A673 (cell line): Measurements from ENCODE around the gene CMTM6. TPM values are rescaled to one million over a fixed set of nuclear protein-coding genes. Genes with fewer than 3 reads are reported as not detected.
"Not testable (repeated sequence)": the region's sequence is repeated elsewhere in the genome, so short reads cannot be mapped to it uniquely, and the experiment has no call there.

Source experiments
- BruUV-seq: library from RNA; stranded (reverse); fragments of 400-500 nt; replicated peaks from 2 replicates; lab custom pipeline; 2021; lab: Mats Ljungman, UMichigan
- CTCF ChIA-PET: fragments of 300-600 bp; sonication (Branson Sonifier 250); formaldehyde crosslinking; loops from one replicate; lab custom pipeline; 2022; ENCODE audit warnings: antibody characterized with exemption; lab: Charles Lee
- POLR2A ChIA-PET: fragments of 300-600 bp; sonication (Branson Sonifier 250); formaldehyde crosslinking; loops from one replicate; lab custom pipeline; 2022; ENCODE audit warnings: antibody characterized with exemption; ENCODE audit not compliant: low non-redundant PET; lab: Charles Lee
- DNase-seq: peaks from one replicate; pipeline ENCODE4 v3.0.0-alpha.2; 2015; ENCODE audit warnings: low spot score
- H3K27ac ChIP-seq: fragments of 200-600 bp; sonication (generic); 2 replicates; pipeline ENCODE4 v1.5.1; 2016; ENCODE audit warnings: mixed run types, low read depth, mild to moderate bottlenecking, mixed read lengths, antibody characterized with exemption, low read length; ENCODE audit not compliant: poor library complexity, severe bottlenecking
- H3K27me3 ChIP-seq: fragments of 200-600 bp; sonication (generic); replicated peaks from 2 replicates; pipeline ENCODE4 v1.6.1; 2017; ENCODE audit warnings: mixed run types, low read depth, mild to moderate bottlenecking, mixed read lengths, antibody characterized with exemption, low read length; ENCODE audit not compliant: insufficient read depth, poor library complexity
- H3K36me3 ChIP-seq: fragments of 200-600 bp; sonication (generic); 2 replicates; pipeline ENCODE4 v1.6.1; 2016; ENCODE audit warnings: mixed run types, mild to moderate bottlenecking, mixed read lengths, antibody characterized with exemption, low read length; ENCODE audit not compliant: insufficient read depth, poor library complexity, severe bottlenecking
- H3K4me1 ChIP-seq: fragments of 200-600 bp; sonication (generic); 2 replicates; pipeline ENCODE4 v1.6.1; 2017; ENCODE audit warnings: mixed run types, mild to moderate bottlenecking, mixed read lengths, antibody characterized with exemption, low read length; ENCODE audit not compliant: insufficient read depth, poor library complexity, severe bottlenecking
- H3K4me3 ChIP-seq: fragments of 200-600 bp; sonication (generic); 2 replicates; pipeline ENCODE4 v1.5.1; 2016; ENCODE audit warnings: low read depth, mixed run types, mild to moderate bottlenecking, mixed read lengths, low read length; ENCODE audit not compliant: poor library complexity, severe bottlenecking
- H3K9me3 ChIP-seq: fragments of 200-600 bp; sonication (generic); 2 replicates; pipeline ENCODE4 v1.6.1; 2016; ENCODE audit warnings: mixed run types, low read depth, mild to moderate bottlenecking, mixed read lengths, antibody characterized with exemption, low read length; ENCODE audit not compliant: poor library complexity, severe bottlenecking
- CTCF ChIP-seq: fragments of 300-800, 200-600 bp; sonication (generic); conservative IDR thresholded peaks from 2 replicates; pipeline ENCODE4 v1.5.1; 2017; ENCODE audit warnings: low read depth, mild to moderate bottlenecking, antibody characterized with exemption, low read length, moderate library complexity, mixed read lengths
- EZH2 ChIP-seq: fragments of 200-600 bp; sonication (generic); IDR thresholded peaks from 2 replicates; pipeline ENCODE4 v1.6.1; 2017; ENCODE audit warnings: borderline replicate concordance, low read depth, mild to moderate bottlenecking, mixed read lengths, antibody characterized with exemption, low read length; ENCODE audit not compliant: poor library complexity, severe bottlenecking
- intact Hi-C: fragments of 100-400 bp; cut with micrococcal nuclease; formaldehyde crosslinking; loops from one replicate; pipeline ENCODE4 v1.10.0; 2022; ENCODE audit not compliant: unreplicated experiment
- total RNA-seq: library from RNA; stranded (reverse); gene quantifications from 2 replicates; pipeline ENCODE4 v1.2.3, GENCODE V29; 2021

Gene CMTM6
- total RNA-seq, 1 experiment from 2014 or later = 32.3 TPM

GRCh38 chr3:32531010-32531647 is 28.5 kb upstream of the CMTM6 start:
- Histone ChIP-seq H3K36me3 (peaks cover 34% of the 10 kb centered on the region), H3K4me3 (no peak overlapping the region), H3K27me3 (no peaks in the 10 kb centered on the region), H3K9me3 (no peaks in the 10 kb centered on the region), H3K27ac (no peak overlapping the region), H3K4me1 (no peaks in the 10 kb centered on the region)
- DNase-seq = no peak
- ChIA-PET CTCF (no interaction called here), POLR2A (no interaction called here)
- intact Hi-C loops = no loop called here
- no peak for TF ChIP-seq CTCF
- TF ChIP-seq EZH2 = no peak
- BruUV-seq = no TSS peak

- Histone ChIP-seq H3K4me1 (no peaks in the 10 kb centered on the region), H3K36me3 (peaks cover 52% of the 10 kb centered on the region), H3K9me3 (no peaks in the 10 kb centered on the region), H3K27me3 (no peaks in the 10 kb centered on the region), H3K4me3 (no peak overlapping the region), H3K27ac (no peak overlapping the region)
- POLR2A ChIA-PET = no interaction called here
- CTCF ChIA-PET = no interaction called here
- TF ChIP-seq EZH2 (no peak), CTCF (no peak)
- no TSS peak for BruUV-seq
- DNase-seq = no peak
- intact Hi-C loops = no loop called here
Measured at GRCh38 chr3:32525720-32526119, 23.1 kb upstream of the CMTM6 start.

- H3K27me3 ChIP-seq = no peaks in the 10 kb centered on the region
- TF ChIP-seq EZH2 (no peak), CTCF (no peak)
- H3K36me3 ChIP-seq = peaks cover 34% of the 10 kb centered on the region
- CTCF ChIA-PET = no interaction called here
- POLR2A ChIA-PET = no interaction called here
- H3K9me3 ChIP-seq = no peaks in the 10 kb centered on the region
- no peaks in the 10 kb centered on the region for H3K4me1 ChIP-seq
- intact Hi-C loops = no loop called here
- H3K4me3 ChIP-seq = no peak overlapping the region
- DNase-seq = no peak
- no TSS peak for BruUV-seq
- H3K27ac ChIP-seq = no peak overlapping the region
Measured at GRCh38 chr3:32522682-32523081, 20.0 kb upstream of the CMTM6 start.

- H3K27ac ChIP-seq, DNase-seq, H3K36me3 ChIP-seq, POLR2A ChIA-PET, H3K4me1 ChIP-seq, H3K9me3 ChIP-seq, H3K27me3 ChIP-seq, CTCF ChIA-PET, H3K4me3 ChIP-seq, BruUV-seq, intact Hi-C loops: not testable (repeated sequence)
Measured at GRCh38 chr3:32518921-32519320, 16.3 kb upstream of the CMTM6 start.

GRCh38 chr3:32516751-32517150 is 14.1 kb upstream of the CMTM6 start:
- CTCF ChIA-PET, POLR2A ChIA-PET: not testable (repeated sequence)

More at GRCh38 chr3:32516751-32517150, 14.1 kb upstream of the CMTM6 start:
- H3K27ac ChIP-seq, BruUV-seq, intact Hi-C loops, H3K4me1 ChIP-seq, H3K36me3 ChIP-seq, H3K27me3 ChIP-seq, DNase-seq, H3K9me3 ChIP-seq, H3K4me3 ChIP-seq: not testable (repeated sequence)
